MCF 10A (cell line): Measurements from ENCODE around the gene CDK4. TPM values are rescaled to one million over a fixed set of nuclear protein-coding genes. Genes with fewer than 3 reads are reported as not detected.

ENCODE experiments used
- BruUV-seq: library from RNA; stranded (reverse); fragments of 400-500 nt; replicated peaks from 2 replicates; lab custom pipeline; 2021; lab: Mats Ljungman, UMichigan
- CTCF ChIA-PET: fragments of 300-600 bp; sonication (Branson Sonifier 250); formaldehyde crosslinking; extraction: SDS; loops from one replicate; lab custom pipeline; 2021; ENCODE audit warnings: antibody characterized with exemption, inconsistent platforms; lab: Yijun Ruan, JAX
- POLR2A ChIA-PET: fragments of 300-600, 350-650 bp; sonication (Branson Sonifier 250); formaldehyde crosslinking; extraction: SDS; loops from one replicate; lab custom pipeline; 2020; ENCODE audit warnings: antibody characterized with exemption, inconsistent platforms; lab: Yijun Ruan, JAX
- DNase-seq: peaks from one replicate; pipeline ENCODE4 v3.0.0-alpha.2; 2018; ENCODE audit not compliant: unreplicated experiment
- H3K27ac Mint-ChIP-seq: one replicate; pipeline ENCODE4 v1.8.0; 2022; ENCODE audit warnings: mild to moderate bottlenecking, low read depth, mixed read lengths; ENCODE audit not compliant: unreplicated experiment
- H3K27me3 Mint-ChIP-seq: one replicate; pipeline ENCODE4 v1.8.0; 2022; ENCODE audit warnings: mixed read lengths; ENCODE audit not compliant: insufficient read depth, unreplicated experiment
- H3K36me3 Mint-ChIP-seq: one replicate; pipeline ENCODE4 v1.8.0; 2022; ENCODE audit warnings: mild to moderate bottlenecking, moderate library complexity, mixed read lengths; ENCODE audit not compliant: insufficient read depth, unreplicated experiment
- H3K4me1 Mint-ChIP-seq: one replicate; pipeline ENCODE4 v1.8.0; 2022; ENCODE audit warnings: mixed read lengths; ENCODE audit not compliant: insufficient read depth, unreplicated experiment
- H3K4me3 Mint-ChIP-seq: one replicate; pipeline ENCODE4 v1.8.0; 2022; ENCODE audit warnings: mild to moderate bottlenecking, moderate library complexity, mixed read lengths; ENCODE audit not compliant: unreplicated experiment
- H3K9me3 Mint-ChIP-seq: one replicate; pipeline ENCODE4 v1.8.0; 2022; ENCODE audit warnings: mixed read lengths; ENCODE audit not compliant: unreplicated experiment
- intact Hi-C: fragments of 100-400 bp; cut with micrococcal nuclease; formaldehyde crosslinking; loops from 2 replicates; pipeline ENCODE4 v1.14.1; 2022
- total RNA-seq: library from RNA; stranded (reverse); gene quantifications from 2 replicates; pipeline ENCODE4 v1.2.3, GENCODE V29; 2022
- TF ChIP-seq, protein P1 (sequence below): fragments of 200-600 bp; IDR thresholded peaks from one replicate; pipeline ENCODE4 v1.8.0; 2022; ENCODE audit warnings: antibody characterized with exemption, mild to moderate bottlenecking; ENCODE audit not compliant: unreplicated experiment

The CDK4 gene
- total RNA-seq, 1 experiment from 2014 or later, result 123 TPM

- TF ChIP-seq, protein P1, sequence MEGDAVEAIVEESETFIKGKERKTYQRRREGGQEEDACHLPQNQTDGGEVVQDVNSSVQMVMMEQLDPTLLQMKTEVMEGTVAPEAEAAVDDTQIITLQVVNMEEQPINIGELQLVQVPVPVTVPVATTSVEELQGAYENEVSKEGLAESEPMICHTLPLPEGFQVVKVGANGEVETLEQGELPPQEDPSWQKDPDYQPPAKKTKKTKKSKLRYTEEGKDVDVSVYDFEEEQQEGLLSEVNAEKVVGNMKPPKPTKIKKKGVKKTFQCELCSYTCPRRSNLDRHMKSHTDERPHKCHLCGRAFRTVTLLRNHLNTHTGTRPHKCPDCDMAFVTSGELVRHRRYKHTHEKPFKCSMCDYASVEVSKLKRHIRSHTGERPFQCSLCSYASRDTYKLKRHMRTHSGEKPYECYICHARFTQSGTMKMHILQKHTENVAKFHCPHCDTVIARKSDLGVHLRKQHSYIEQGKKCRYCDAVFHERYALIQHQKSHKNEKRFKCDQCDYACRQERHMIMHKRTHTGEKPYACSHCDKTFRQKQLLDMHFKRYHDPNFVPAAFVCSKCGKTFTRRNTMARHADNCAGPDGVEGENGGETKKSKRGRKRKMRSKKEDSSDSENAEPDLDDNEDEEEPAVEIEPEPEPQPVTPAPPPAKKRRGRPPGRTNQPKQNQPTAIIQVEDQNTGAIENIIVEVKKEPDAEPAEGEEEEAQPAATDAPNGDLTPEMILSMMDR, result no peak
- Mint-ChIP-seq H3K9me3 (no peaks in the 10 kb centered on the region), H3K4me1 (no peaks in the 10 kb centered on the region), H3K27ac (peak overlapping the region; percentile 83), H3K27me3 (no peaks in the 10 kb centered on the region), H3K36me3 (peaks cover 6% of the 10 kb centered on the region), H3K4me3 (peak overlapping the region; percentile 82)
- ChIA-PET CTCF (interaction anchor here (0.9 to 4.3 kb wide), 16 partner anchors 8 to 179 kb away, joined by 3 to 43 read pairs (median 6); partner anchors contain the start of genes CDK4 and OS9), POLR2A (interaction anchor here (0.6 to 2.7 kb wide), 12 partner anchors 11 to 142 kb away, joined by 3 to 17 read pairs (median 6); partner anchors contain the start of genes OS9, PIP4K2C, TSFM and TSPAN31)
- no TSS peak for BruUV-seq
- intact Hi-C loops, result no loop called here
- no peak for DNase-seq
These were observed 27.0 kb downstream of the CDK4 start for GRCh38 chr12:57724936-57725740.

DNA sequence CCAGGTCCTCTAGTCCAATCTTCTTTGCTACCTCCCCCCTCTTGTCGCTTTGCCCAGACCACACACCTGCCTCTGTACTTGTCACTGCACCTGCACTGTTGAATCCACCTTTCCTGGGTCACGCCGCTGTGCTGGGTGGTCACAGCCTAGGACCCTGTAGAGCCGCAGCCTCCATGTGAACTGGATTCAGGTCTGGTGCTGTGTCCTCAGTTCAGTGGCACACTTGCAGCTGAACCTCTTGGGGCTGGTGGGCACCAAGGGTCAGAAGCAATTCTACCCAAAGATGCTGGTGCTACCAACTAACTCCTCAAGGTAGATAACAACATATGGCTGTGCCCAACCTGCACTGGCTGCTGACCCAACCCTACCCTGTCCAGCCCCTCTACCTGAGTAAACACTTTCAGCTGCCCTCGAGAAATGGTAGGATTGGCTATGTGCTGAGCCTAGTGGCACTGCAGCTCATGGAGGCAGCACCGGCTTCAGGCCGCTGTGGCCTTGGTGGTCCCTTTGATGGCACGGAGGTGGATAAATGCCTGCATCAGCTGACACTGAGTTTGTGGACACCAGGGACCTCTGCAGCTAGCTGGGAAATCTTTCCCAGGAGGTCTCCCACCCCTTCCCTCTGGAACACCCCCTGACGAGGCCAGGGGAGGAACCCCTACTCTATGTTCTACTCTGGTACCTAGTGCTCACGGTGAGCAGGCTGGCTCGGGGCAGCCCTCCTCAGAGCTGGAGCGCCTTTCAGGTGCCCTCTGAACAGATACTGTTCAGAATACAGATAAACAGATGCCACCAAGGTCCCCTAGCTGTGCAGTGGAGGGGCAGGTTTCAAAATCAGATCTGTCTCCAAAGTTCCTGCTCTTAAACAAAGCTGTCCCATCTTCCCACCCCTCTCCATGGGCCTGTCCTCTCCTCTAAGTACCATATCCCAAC, 27.8 kb downstream of the CDK4 start:
- no TSS peak for BruUV-seq
- peaks cover 14% of the 10 kb centered on the region for H3K36me3 Mint-ChIP-seq
- H3K9me3 Mint-ChIP-seq, result no peaks in the 10 kb centered on the region
- H3K4me1 Mint-ChIP-seq, result no peaks in the 10 kb centered on the region
- H3K27me3 Mint-ChIP-seq, result no peaks in the 10 kb centered on the region
- H3K27ac Mint-ChIP-seq, result no peak overlapping the region
- POLR2A ChIA-PET, result interaction anchor here (1.5 kb wide), 1 partner anchor 11 kb away, joined by 5 read pairs; no protein-coding TSS in a partner anchor
- TF ChIP-seq, protein P1, result no peak
- CTCF ChIA-PET, result interaction anchor here (1.0 to 4.3 kb wide), 3 partner anchors 12 to 141 kb away, joined by 4 to 43 read pairs (median 17); no protein-coding TSS in a partner anchor
- intact Hi-C loops, result no loop called here
- DNase-seq, result no peak
- peak overlapping the region; percentile 82 for H3K4me3 Mint-ChIP-seq

DNA sequence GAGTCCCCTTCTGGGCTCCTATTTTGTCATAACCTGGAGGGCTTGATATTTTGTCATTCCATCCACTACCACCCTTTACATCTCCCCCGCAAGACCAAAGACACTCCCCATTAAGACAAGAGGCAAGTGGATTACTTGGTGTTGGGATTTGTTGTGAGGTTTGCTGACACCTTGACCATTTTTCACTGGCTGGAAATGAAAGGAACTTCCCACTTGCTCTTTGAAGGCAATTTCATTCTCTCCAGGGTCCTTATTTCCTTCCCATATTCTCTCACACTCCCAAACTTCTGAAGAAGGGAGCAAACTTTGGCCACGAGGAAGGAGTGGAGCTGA, 28.5 kb downstream of the CDK4 start:
- no peak overlapping the region for H3K27ac Mint-ChIP-seq
- no peaks in the 10 kb centered on the region for H3K4me1 Mint-ChIP-seq
- DNase-seq, result no peak
- no TSS peak for BruUV-seq
- peaks cover 21% of the 10 kb centered on the region for H3K36me3 Mint-ChIP-seq
- intact Hi-C loops, result no loop called here
- ChIA-PET CTCF (interaction anchor here (1.0 to 4.3 kb wide), 3 partner anchors 13 to 141 kb away, joined by 4 to 43 read pairs (median 17); no protein-coding TSS in a partner anchor), POLR2A (no interaction called here)
- H3K4me3 Mint-ChIP-seq, result no peak overlapping the region
- no peaks in the 10 kb centered on the region for H3K9me3 Mint-ChIP-seq
- TF ChIP-seq, protein P1, result no peak
- no peaks in the 10 kb centered on the region for H3K27me3 Mint-ChIP-seq
